Endothelial cell of umbilical vein (primary cell): ENCODE data around the gene ALLC.

Experiments used
- POLR2A ChIP-seq: IDR thresholded peaks from 2 replicates; pipeline ENCODE4 v1.6.1; 2012; ENCODE audit warnings: low read depth, mild to moderate bottlenecking, control low read depth, low read length
- TF ChIP-seq, protein P1 (sequence below), 2 donors: IDR thresholded peaks; 1 replicate in 1 of 2; 2 replicates in 1 of 2; pipeline ENCODE4 v1.5.1; 2011; ENCODE audit warnings: low read length in 2 of 2, mild to moderate bottlenecking in 2 of 2, moderate library complexity in 2 of 2, control low read depth in 1 of 2, inconsistent platforms in 1 of 2, low read depth in 1 of 2; ENCODE audit not compliant: insufficient read depth in 1 of 2; ENCODE audit errors: extremely low read depth in 1 of 2

DNA sequence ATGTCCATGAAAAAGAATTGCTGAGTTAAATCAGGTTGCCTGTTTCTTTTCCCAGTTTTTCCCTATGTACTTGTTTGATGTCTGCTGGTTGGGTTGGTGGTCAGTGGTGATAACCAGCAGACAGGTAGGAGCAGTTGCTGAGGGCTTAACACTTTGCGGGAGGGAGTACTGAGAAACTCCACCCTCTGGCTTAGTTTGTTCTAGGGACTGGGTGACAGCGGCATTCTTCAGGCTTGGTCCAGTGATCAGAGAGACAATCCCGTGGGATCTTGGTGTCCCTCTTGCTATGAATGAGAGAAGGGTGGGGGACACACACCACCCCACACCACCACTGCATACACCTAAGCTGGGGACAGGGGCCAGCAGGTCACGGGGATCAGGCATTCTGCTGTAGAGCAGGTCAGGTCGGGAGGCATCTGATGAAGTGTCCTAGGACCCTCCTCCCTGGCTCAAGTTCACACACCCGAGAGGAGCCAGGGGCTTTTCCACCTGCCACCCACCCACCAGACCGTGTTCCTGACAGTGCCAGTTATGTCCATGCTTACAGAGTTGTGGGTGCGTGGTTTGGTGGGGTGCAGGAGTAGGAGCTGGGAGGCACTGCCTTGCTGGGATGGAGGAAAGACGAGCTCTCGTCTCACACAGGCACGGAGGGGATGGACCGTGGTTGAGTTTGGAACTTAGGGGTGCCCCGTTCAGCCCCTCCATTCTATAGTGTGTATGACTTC, 21.3 kb upstream of the ALLC start:
- TF ChIP-seq, protein P1, sequence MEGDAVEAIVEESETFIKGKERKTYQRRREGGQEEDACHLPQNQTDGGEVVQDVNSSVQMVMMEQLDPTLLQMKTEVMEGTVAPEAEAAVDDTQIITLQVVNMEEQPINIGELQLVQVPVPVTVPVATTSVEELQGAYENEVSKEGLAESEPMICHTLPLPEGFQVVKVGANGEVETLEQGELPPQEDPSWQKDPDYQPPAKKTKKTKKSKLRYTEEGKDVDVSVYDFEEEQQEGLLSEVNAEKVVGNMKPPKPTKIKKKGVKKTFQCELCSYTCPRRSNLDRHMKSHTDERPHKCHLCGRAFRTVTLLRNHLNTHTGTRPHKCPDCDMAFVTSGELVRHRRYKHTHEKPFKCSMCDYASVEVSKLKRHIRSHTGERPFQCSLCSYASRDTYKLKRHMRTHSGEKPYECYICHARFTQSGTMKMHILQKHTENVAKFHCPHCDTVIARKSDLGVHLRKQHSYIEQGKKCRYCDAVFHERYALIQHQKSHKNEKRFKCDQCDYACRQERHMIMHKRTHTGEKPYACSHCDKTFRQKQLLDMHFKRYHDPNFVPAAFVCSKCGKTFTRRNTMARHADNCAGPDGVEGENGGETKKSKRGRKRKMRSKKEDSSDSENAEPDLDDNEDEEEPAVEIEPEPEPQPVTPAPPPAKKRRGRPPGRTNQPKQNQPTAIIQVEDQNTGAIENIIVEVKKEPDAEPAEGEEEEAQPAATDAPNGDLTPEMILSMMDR (IDR thresholded peaks at IDR 0.05; ENCODE audit: extremely low read depth in 1 of 2, insufficient read depth in 1 of 2, low read depth in 1 of 2, low read length in 2 of 2): no peak
- no peak for TF ChIP-seq POLR2A
